B cell (primary cell): ENCODE data around the gene CAMKK2. TPM values are rescaled to one million over a fixed set of nuclear protein-coding genes. Genes with fewer than 3 reads are reported as not detected.

Experiments
- ATAC-seq: fragments of 200-7000 bp; cut with Tn5 transposase; one replicate; pipeline ENCODE4 v1.10.0; 2021; ENCODE audit warnings: low read depth, mild to moderate bottlenecking, moderate number of reproducible peaks, moderate library complexity
- CTCF ChIA-PET: fragments of 350-600 bp; sonication (Branson Sonifier 250); formaldehyde crosslinking; loops from one replicate; lab custom pipeline; 2021; ENCODE audit warnings: antibody characterized with exemption, inconsistent platforms; lab: Charles Lee
- POLR2A ChIA-PET: fragments of 350-600 bp; sonication (Branson Sonifier 250); formaldehyde crosslinking; loops from one replicate; lab custom pipeline; 2021; ENCODE audit warnings: antibody characterized with exemption; lab: Charles Lee
- DNase-seq: peaks from one replicate; pipeline ENCODE4 v3.0.0; 2013
- H2AFZ ChIP-seq: 2 replicates; pipeline ENCODE4 v1.6.1; 2012; ENCODE audit warnings: mild to moderate bottlenecking, low read depth, low read length; ENCODE audit not compliant: insufficient read depth, poor library complexity, severe bottlenecking
- H3K27ac ChIP-seq, 2 donors: 1 replicate in 1 of 2; 2 replicates in 1 of 2; pipeline ENCODE4 v1.5.1; 2012 to 2013; ENCODE audit warnings: low read length in 2 of 2, mild to moderate bottlenecking in 2 of 2, moderate library complexity in 1 of 2
- H3K27me3 ChIP-seq, 4 experiments: fragments of 200-600 bp in 1 of 4; sonication (generic) in 1 of 4; replicated peaks in 1 of 4; 1 replicate in 2 of 4; 2 replicates in 2 of 4; pipeline versions ENCODE4 v1.6.1 to v1.7.0; 2013 to 2016; ENCODE audit warnings: low read length in 3 of 4, mild to moderate bottlenecking in 2 of 4, mixed read lengths in 1 of 4, moderate library complexity in 1 of 4; ENCODE audit not compliant: insufficient read depth in 4 of 4, control insufficient read depth in 3 of 4; ENCODE audit errors: control extremely low read depth in 1 of 4
- H3K36me3 ChIP-seq, 2 experiments: replicated peaks in 1 of 2; 1 replicate in 1 of 2; 2 replicates in 1 of 2; pipeline versions ENCODE4 v1.6.1 to v1.7.1; 2013; ENCODE audit warnings: low read length in 1 of 2; ENCODE audit not compliant: insufficient read depth in 2 of 2, control insufficient read depth in 1 of 2; ENCODE audit errors: control extremely low read depth in 1 of 2, extremely low read depth in 1 of 2
- H3K4me1 ChIP-seq, 2 donors: fragments of 200-600 bp in 1 of 2; sonication (generic) in 1 of 2; 1 replicate in 1 of 2; 2 replicates in 1 of 2; pipeline versions ENCODE4 v1.5.1 to v1.6.1; 2013 to 2017; ENCODE audit warnings: low read length in 2 of 2; ENCODE audit not compliant: control insufficient read depth in 2 of 2, insufficient read depth in 2 of 2
- H3K4me2 ChIP-seq: replicated peaks from 2 replicates; pipeline ENCODE3; 2012; ENCODE audit warnings: mild to moderate bottlenecking, low read depth, low read length; ENCODE audit not compliant: poor library complexity, severe bottlenecking
- H3K4me3 ChIP-seq, 5 experiments: fragments of 200-600 bp in 1 of 5; sonication (generic) in 1 of 5; 1 replicate in 3 of 5; 2 replicates in 2 of 5; pipeline versions ENCODE4 v1.5.1 to v1.7.0; 2011 to 2016; ENCODE audit warnings: low read length in 4 of 5, mild to moderate bottlenecking in 4 of 5, low read depth in 2 of 5, control low read depth in 1 of 5, moderate library complexity in 1 of 5; ENCODE audit not compliant: insufficient read depth in 1 of 5; ENCODE audit errors: control extremely low read depth in 1 of 5, extremely low read depth in 1 of 5
- H3K79me2 ChIP-seq: fragments of 200-600 bp; sonication (generic); one replicate; pipeline ENCODE4 v1.6.0; 2016; ENCODE audit warnings: low read length; ENCODE audit not compliant: control insufficient read depth, insufficient read depth
- H3K9ac ChIP-seq: fragments of 200-600 bp; sonication (generic); 2 replicates; pipeline ENCODE4 v1.6.1; 2017; ENCODE audit warnings: mild to moderate bottlenecking, low read length, moderate library complexity
- H3K9me3 ChIP-seq, 3 donors: one replicate each; pipeline versions ENCODE4 v1.6.1 to v1.7.1; 2013; ENCODE audit warnings: low read length in 2 of 3; ENCODE audit not compliant: control insufficient read depth in 2 of 3, insufficient read depth in 1 of 3; ENCODE audit errors: control extremely low read depth in 1 of 3
- H4K20me1 ChIP-seq: 2 replicates; pipeline ENCODE4 v1.6.0; 2012; ENCODE audit warnings: mild to moderate bottlenecking, low read length; ENCODE audit not compliant: insufficient read depth, control insufficient read depth, poor library complexity, severe bottlenecking
- H3K27ac Mint-ChIP-seq: one replicate; pipeline ENCODE4 v1.8.0; 2021; ENCODE audit warnings: mixed read lengths
- H3K27me3 Mint-ChIP-seq: one replicate; pipeline ENCODE4 v1.8.0; 2021; ENCODE audit warnings: mixed read lengths
- H3K4me1 Mint-ChIP-seq: one replicate; pipeline ENCODE4 v1.8.0; 2021; ENCODE audit warnings: mixed read lengths
- H3K4me3 Mint-ChIP-seq: one replicate; pipeline ENCODE4 v1.8.0; 2021; ENCODE audit warnings: mixed read lengths
- H3K9me3 Mint-ChIP-seq: one replicate; pipeline ENCODE4 v1.8.0; 2022; ENCODE audit warnings: mixed read lengths; ENCODE audit not compliant: insufficient read depth
- EZH2 ChIP-seq: IDR thresholded peaks from 2 replicates; pipeline ENCODE4 v1.6.1; 2012; ENCODE audit warnings: borderline replicate concordance, low read depth, mild to moderate bottlenecking, moderate library complexity, low read length; ENCODE audit not compliant: insufficient read depth, poor library complexity, severe bottlenecking
- whole genome bisulfite sequencing: methylation state at CpG from one replicate; pipeline ENCODE4 v1.1.5; 2013; ENCODE audit warnings: missing lambda C conversion rate; ENCODE audit not compliant: insufficient coverage; 5-methylcytosine and 5-hydroxymethylcytosine counted together
- intact Hi-C: fragments of 100-400 bp; cut with micrococcal nuclease; formaldehyde crosslinking; loops from one replicate; pipeline ENCODE4 v1.10.0; 2022
- polyA plus RNA-seq: library from polyadenylated mRNA; depleted of rRNA; stranded (reverse); fragments of >200 nt; gene quantifications from 2 replicates; pipeline ENCODE4 v1.2.3, GENCODE V29; 2012
- total RNA-seq, 2 donors: library from RNA; stranded (reverse); fragments of 120-200 nt in 1 of 2; gene quantifications; 1 replicate in 1 of 2; 2 replicates in 1 of 2; pipeline versions ENCODE4 v1.2.3 to v1.2.4, GENCODE V29; 2013 to 2022
- TF ChIP-seq, protein P1 (sequence below): fragments of 200-600 bp; IDR thresholded peaks from one replicate; pipeline ENCODE4 v1.8.0; 2022; ENCODE audit warnings: antibody characterized with exemption, mild to moderate bottlenecking

The CAMKK2 gene
- total and polyA plus RNA-seq, 2 donors (not counting 1 experiment from before 2014, with no cell fraction given) = 9.7 to 17.1 TPM

DNA sequence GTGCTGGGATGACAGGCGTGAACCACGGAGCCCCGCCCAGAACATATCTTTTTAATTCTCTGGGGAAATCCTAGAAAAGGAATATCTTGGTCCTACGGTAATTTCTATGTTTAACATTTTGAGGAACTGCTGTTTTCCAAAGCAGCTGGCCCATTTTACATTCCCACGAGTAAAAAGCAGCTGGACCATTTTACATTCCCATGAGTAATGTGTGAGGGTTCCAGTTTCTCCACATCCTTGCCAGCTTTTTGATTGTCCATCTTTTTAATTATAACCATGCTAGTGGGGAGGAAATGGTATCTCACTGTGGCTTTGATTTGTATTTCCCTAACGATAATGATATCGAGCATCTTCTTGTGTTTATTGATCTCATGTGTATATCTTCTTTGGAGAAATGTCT, 91.0 kb downstream of the CAMKK2 start:
- Histone ChIP-seq H3K79me2 (peaks cover 3% of the 10 kb centered on the region), H3K27me3 (no peaks in the 10 kb centered on the region), H3K4me1 (peaks cover 0 to 6% of the 10 kb centered on the region in 2 donors), H3K27ac (no peak overlapping the region), H2AFZ (no peak overlapping the region), H3K4me3 (no peak overlapping the region), H4K20me1 (no peaks in the 10 kb centered on the region), H3K36me3 (no peaks in the 10 kb centered on the region), H3K9ac (no peak overlapping the region), H3K4me2 (no peak overlapping the region), H3K9me3 (peaks cover 0 to 3% (median 0%) of the 10 kb centered on the region in 3 donors)
- Mint-ChIP-seq H3K27ac (no peak overlapping the region), H3K27me3 (no peaks in the 10 kb centered on the region), H3K9me3 (no peaks in the 10 kb centered on the region), H3K4me1 (peaks cover 2% of the 10 kb centered on the region), H3K4me3 (no peak overlapping the region)
- TF ChIP-seq, protein P1, sequence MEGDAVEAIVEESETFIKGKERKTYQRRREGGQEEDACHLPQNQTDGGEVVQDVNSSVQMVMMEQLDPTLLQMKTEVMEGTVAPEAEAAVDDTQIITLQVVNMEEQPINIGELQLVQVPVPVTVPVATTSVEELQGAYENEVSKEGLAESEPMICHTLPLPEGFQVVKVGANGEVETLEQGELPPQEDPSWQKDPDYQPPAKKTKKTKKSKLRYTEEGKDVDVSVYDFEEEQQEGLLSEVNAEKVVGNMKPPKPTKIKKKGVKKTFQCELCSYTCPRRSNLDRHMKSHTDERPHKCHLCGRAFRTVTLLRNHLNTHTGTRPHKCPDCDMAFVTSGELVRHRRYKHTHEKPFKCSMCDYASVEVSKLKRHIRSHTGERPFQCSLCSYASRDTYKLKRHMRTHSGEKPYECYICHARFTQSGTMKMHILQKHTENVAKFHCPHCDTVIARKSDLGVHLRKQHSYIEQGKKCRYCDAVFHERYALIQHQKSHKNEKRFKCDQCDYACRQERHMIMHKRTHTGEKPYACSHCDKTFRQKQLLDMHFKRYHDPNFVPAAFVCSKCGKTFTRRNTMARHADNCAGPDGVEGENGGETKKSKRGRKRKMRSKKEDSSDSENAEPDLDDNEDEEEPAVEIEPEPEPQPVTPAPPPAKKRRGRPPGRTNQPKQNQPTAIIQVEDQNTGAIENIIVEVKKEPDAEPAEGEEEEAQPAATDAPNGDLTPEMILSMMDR = no peak
- TF ChIP-seq EZH2 = no peak
- ChIA-PET POLR2A (no interaction called here), CTCF (interaction anchor here (1.2 kb wide), 1 partner anchor 258 kb away, joined by 3 read pairs; no protein-coding TSS in a partner anchor)
- ATAC-seq = no peak
- WGBS = 100% methylated on average over 3 of the region's 7 CpGs
- DNase-seq = no peak
- intact Hi-C loops = no loop called here

DNA sequence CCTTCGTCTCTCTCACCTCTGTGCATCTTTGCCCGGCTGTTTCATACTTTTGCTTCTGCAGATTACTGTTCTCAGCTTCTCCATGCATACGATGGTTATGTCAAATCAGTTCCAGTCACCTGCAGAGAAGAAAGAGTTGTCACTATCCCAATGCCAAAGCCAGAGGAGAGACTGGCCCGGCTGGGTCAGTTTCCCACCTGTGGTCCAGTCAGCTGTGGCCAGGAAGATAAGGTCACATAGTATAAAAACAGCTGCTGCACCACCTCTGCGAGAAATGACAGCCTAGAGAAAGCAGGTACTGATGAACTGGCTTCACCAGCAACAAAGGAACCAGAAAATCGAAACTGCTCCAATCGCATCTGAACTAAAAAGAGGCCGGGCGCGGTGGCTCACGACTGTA, 93.0 kb downstream of the CAMKK2 start:
- Histone ChIP-seq H3K4me2 (no peak overlapping the region), H3K9me3 (no peaks in the 10 kb centered on the region), H3K27me3 (no peaks in the 10 kb centered on the region), H2AFZ (no peak overlapping the region), H3K4me3 (no peak overlapping the region), H4K20me1 (no peaks in the 10 kb centered on the region), H3K27ac (no peak overlapping the region), H3K4me1 (no peaks in the 10 kb centered on the region), H3K9ac (no peak overlapping the region), H3K36me3 (no peaks in the 10 kb centered on the region), H3K79me2 (no peaks in the 10 kb centered on the region)
- ChIA-PET CTCF (no interaction called here), POLR2A (no interaction called here)
- H3K27me3 Mint-ChIP-seq = no peaks in the 10 kb centered on the region
- intact Hi-C loops = no loop called here
- H3K4me1 Mint-ChIP-seq = no peaks in the 10 kb centered on the region
- ATAC-seq (no peak), DNase-seq (no peak)
- TF ChIP-seq EZH2 = no peak
- TF ChIP-seq, protein P1 = no peak
- H3K9me3 Mint-ChIP-seq = no peaks in the 10 kb centered on the region
- H3K4me3 Mint-ChIP-seq = no peak overlapping the region
- no peak overlapping the region for H3K27ac Mint-ChIP-seq
- WGBS = 97% methylated on average over 11 of the region's 11 CpGs
